GM19351 (cell line): ENCODE results near the gene RERE.

Experiments used
- ATAC-seq: cut with Tn5 transposase; IDR thresholded peaks from one replicate; pipeline ENCODE4 v1.9.1; 2021; ENCODE audit warnings: mild to moderate bottlenecking, moderate library complexity; ENCODE audit not compliant: unreplicated experiment

RERE gene

DNA sequence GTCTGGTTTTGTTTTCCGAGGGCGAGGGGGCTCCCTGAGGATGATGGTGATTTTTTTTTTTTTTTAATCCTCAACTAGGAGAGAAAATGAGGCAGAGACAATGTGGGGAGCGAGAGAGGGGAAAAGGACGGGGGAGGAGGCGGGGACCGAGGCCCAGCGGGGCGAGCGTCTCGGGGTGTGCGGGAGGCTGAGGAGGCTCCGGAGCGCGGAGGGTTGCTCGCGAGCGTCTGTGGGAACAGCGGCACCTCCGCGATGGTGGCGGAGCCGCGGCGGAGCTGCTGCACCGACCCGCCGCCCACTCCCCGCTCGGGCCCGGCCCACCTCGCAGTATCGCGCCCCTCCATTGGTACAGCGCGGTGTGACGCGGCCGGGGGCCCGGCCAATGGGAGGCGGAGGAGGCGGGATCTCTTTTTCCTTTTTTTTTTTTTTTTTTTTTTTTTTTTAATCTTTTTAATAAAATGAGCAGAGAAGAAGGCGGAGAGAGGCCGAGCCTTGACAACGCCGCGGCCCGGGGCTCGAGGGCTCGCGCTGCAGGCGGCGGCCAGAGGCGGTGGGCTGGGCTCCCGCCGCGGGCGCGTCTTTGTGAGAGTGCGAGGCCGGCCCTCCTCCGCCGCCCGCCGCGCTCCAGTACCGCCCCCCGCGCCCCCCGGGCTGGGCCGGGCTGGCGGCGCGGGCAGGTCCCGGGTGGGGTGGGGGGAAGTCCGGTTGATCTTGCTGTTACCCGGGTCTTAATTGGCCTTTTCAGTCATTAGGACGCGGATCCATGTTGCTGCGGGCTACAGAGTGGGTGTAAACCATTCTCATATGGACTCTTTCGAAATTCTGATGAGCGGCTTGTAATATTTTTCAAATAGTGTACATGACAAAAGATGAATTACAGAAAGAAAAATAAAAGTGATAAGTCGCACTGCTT, at the start of gene RERE:
Gene RERE, minus strand, starts transcription at position 229 of the 913 bp plus-strand sequence.
- ATAC-seq, result peak; percentile 90

DNA sequence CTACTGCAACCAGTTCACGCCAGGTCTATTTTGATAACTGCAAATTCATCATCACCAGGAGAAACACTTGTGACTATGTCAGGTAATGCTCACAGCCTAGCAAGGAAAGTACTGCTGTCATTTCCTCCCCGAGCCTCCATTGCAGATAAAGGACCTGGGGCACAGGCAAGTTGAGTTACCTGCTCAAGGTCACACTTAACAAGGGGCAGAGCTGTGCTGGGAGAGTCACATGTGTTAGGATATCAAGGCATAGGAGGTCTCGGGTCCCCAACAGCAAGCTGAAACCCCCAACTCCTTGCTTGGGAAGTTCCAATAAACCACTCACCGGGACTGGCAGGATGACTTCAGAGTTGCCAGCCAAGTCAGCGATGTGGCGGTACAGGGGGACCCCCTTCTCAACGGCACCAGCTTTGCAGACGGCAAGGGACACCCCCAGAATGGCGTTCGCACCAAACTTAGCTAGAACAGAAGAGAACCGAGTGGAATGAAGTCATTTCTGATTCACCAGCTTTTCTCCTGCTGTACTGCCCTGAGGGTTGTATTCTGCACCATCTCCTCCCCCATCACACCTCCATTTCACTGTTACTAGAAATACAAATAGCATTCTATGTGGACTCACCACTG, 49.5 kb upstream of the RERE start:
- ATAC-seq, result no peak

DNA sequence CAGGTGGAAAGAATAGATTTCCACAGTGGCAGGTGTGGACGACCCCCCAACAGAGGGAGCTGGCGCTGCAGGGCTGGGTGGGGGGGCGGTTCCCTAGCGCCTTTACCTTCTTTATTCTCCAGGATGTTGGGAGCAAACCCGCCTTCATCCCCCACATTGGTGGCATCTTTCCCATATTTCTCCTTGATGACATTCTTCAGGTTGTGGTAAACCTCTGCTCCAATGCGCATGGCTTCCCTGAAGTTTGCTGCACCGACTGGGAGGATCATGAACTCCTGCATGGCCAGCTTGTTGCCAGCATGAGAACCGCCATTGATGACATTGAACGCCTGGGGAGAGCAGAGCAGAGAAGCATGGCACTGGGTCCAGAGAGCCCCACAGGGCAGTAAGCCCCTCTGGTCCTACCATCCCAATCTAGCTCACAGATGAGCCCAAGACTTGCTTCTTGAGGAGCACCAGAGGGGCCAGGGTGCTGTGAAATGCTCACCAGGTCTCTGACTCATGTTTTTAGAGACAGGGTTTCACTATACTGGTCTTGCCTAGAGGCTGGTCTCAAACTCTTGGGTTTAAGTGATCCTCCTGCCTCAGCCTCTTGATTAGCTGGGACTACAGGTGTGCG, 48.8 kb upstream of the RERE start:
- ATAC-seq, result no peak

DNA sequence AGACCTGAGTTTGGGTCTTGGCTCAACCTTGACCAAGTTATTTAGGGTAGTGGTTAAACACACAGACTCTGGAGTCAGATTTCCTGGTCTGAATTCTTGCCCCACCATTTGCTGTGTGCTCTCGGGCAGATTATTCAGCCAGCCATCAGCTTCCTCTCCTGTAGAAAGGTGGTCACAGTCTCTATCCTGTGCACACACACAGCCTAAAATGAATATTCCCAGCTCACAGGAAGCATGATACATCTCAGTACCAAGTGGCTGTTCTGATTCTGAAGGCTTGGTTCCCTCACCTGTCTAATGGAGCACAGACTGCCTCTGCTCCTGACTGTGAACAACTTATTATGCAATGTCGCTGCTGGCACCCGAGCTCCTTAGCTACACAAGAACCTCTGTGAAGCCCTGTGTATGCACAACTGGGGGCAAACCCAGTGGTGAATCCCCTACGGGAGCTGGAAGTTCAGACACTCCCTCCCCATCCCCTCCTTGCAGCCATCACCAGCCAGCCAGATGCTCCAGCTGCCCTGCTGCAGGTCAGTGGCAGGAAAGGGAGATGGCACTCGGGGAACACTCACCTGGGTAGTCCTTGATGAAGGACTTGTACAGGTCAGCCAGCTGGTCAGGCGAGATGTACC, 47.4 kb upstream of the RERE start:
- no peak for ATAC-seq

- no peak for ATAC-seq
These were observed 46.4 kb upstream of the RERE start for GRCh38 chr1:8863794-8864233.

GRCh38 chr1:8863138-8863537, 45.7 kb upstream of the RERE start:
- no peak for ATAC-seq

DNA sequence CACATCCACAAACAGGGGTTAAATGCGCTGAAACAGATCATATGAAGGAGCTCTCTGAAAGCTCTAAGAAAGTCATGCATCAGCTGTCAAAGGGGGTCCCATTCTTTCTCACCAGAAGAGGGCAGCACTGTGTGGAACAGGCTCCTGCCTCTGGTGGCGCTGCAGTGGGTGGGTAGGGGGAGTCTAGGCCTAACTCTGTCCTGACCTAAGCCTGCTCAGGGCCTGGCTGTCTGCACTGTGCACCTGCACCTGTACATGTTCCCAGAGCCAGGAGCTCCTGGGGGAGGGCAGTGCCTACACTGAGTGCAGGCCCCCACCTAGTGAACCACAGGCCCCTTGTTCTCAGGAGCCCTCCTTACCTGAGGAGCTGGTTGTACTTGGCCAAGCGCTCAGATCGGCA, 45.1 kb upstream of the RERE start:
- no peak for ATAC-seq

DNA sequence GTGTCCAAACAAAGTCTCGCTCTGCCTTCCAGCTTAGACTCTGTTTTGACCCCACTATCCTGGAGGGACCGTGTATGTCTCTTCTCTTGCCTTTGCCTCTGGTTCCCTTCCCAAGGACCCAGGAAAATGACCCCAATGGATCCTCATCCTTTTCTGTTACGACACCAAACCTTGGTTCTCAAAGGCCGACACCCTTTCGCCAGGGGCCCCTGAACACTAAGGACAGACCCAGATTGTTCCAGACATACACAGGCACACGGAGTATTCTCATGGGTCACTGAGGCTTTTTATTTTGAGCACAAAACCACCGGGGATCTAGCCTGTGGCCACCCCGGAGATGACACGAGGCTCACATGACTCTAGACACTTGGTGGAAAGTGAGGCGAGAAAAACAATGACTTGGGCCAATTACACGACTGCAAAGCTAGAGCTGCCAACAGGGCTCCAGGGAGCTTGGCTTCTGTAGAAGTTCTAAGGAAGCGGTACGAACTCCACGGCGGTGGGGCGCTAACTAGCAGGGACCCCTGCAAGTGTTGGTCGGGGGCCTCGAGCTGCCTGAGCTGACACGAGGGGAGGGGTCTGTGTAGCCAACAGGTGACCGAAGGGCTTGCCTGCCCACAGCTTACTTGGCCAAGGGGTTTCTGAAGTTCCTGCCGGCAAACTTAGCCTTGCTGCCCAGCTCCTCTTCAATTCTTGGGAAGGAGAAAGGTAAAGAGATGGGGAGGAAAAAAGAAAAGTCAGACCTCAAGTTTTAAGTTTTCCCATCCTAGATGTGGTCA, 43.5 kb upstream of the RERE start:
- ATAC-seq, result no peak

- ATAC-seq, result peak; percentile 47
These were observed 41.7 kb upstream of the RERE start for GRCh38 chr1:8858888-8859706.

GRCh38 chr1:8858112-8858668, 40.8 kb upstream of the RERE start:
- ATAC-seq, result no peak

DNA sequence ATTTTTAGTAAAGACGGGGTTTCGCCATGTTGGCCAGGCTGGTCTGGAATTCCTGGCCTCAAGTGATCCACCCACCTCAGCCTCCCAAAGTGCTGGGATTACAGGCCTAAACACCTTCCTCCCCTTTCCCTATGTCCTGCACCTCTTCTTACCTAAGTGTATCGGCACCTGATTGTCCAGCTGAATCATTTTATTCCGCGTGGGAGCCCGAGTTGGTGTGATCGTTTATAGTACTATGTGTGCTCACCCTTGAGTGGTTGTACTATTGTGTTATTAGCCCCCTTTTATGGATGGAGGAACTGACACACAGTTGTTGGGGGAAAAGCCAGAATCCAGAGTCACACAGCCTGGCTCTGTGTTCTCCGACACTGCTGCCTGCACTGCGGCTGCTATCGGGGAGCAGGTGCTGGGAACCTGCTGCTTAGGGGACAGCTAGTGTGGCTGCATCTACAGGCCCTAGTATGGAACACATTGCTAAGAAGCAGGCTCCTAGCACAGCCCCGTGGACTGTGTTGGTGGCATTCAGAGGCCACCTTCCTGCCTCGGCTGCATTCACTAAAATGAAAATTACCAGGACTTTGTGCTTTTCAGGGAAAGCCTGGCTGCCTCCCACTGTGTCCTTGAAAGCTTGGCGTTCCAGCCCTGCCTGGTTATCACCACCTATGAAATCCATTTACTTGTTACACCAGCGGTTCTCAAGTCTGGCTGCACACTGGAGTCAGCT, 39.4 kb upstream of the RERE start:
- ATAC-seq, result no peak

GRCh38 chr1:8854240-8854639, 36.8 kb upstream of the RERE start:
- ATAC-seq, result no peak

DNA sequence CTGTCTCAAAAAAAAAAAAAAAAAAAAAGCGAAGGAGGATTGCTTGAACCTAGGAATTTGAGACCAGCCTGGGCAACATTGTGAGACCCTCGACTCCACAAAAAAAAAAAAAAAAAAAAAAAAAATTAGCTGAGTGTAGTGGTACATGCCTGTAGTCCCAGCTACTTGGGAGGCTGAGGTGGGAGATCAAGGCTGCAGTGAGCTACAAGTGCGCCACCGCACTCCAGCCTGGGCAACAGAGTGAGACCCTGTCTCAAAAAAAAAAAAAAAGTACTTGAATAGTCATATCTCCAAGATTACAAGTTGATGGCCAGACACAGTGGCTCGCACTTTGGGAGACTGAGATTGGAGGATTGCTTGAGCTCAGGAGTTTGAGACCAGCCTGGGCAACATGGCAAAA, 33.6 kb upstream of the RERE start:
- no peak for ATAC-seq

DNA sequence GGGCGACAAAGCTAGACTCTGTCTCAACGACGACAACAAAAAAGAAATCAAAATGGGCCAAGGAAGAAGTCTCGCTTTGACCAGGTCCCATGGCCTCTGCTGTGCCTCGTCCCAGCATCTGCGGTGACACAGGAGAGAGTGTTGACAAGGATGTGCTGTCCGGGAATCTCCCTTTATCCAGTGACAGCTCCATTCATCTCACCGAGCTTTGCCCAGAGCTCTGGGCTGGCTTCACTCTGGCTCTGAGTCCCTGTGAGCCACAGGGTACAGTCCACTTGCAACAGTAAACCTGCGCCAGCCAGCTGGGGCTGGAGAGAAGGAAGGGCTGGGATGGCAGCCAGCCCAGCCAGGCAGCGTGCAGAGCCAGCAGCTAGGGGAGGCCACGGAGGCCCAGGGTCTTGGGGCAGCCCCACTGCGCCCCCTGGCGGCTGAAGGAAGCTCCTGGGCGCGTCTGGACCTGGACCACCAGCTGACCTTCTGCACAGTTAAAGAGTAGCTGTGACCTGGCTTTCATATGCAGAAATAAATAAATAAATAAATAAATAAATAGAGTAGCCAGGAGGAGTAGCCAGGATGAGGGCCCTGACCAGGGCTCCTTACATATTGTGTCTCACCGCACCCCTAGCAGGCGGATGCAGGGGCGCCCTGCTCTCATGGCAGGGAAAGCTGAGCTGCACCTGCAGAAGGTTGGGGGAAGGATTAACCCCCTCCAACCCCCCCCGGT, 31.4 kb upstream of the RERE start:
- peak; percentile 54 for ATAC-seq

DNA sequence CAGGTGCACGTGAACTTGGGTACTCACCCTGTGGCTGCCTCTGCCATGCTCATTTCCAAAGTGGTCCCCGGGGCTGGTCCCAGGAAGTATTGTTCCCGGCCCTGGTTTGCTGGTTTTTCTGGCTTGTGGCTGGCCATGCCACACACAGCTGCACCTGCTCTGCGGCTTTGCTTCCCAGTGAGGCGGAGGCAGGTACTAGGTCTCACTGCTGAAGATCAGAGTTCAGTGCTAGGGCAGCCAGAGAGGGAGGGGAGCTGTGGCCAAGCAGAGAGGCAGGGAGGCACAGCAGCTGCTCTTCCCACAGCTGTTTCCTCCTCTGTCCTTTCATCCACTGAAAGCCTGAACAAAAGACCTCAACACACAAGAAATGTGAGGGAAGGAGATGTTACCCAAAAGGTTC, 30.6 kb upstream of the RERE start:
- ATAC-seq, result no peak

GRCh38 chr1:8846263-8846662, 28.8 kb upstream of the RERE start:
- ATAC-seq, result no peak

DNA sequence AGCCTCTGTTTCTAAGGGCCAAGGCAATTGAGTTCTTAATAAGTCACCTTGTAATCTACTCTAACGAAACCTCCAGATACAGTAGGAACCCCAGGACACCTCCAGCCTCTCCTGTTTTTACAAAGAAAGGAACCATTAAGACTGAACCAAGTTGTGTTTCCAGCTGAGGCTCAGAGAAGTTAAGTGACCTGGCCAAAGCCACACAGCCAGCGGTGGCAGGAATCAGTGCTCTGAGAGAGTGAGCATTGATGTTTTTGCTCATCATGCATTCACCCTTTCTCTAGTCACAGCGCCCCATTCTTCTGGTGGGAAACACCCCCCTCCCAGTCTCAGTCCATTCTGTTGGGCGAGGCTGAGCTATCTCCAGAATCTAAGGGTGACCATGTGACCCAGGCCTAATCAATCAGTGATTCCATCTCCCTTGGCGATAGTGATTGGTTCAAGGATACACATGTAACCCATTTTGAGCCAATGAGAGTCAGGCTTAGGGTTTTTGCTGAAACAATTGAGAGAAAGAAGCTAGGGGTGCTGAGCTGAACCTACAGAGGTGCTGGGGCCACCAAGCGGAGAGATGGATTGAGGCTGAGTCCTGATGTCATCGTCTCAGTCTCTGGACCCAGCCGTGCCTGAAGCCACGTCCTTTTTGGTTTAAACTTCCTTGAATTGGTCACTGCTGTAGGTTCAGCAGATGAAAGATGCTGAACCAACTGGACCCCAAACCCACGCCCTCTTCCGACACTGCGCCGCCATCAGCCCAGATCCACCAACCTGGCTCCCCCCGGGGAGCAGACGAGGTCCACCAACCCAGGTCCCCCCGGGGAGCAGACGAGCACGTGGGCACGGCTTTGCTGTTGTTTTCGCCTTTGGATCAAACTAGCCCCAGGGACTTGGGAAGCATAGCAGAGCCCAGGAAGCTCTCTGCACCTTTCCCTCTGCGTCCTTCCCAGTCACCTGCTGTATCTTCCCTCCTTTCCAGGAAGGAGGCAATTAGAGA, 28.0 kb upstream of the RERE start:
- ATAC-seq, result no peak
